K562 (cell line): ENCODE results near the gene RNASE4. TPM values are rescaled to one million over a fixed set of nuclear protein-coding genes. Genes with fewer than 3 reads are reported as not detected.

ENCODE experiments used
- BDP1 ChIP-seq: IDR thresholded peaks from 3 replicates; pipeline ENCODE4 v1.6.1; 2011; ENCODE audit not compliant: insufficient read length, insufficient read depth
- FOXK2 ChIP-seq, 2 experiments: fragments of 450-650 bp; IDR thresholded peaks in 1 of 2; conservative IDR thresholded peaks in 1 of 2; 2 replicates each; pipeline ENCODE4 v1.6.1; 2016; ENCODE audit warnings: low read depth in 2 of 2, mild to moderate bottlenecking in 1 of 2
- FOXP1 ChIP-seq: sonication (generic); formaldehyde crosslinking; IDR thresholded peaks from 2 replicates; pipeline ENCODE4 v1.8.0; 2022; ENCODE audit warnings: mild to moderate bottlenecking, missing genetic modification reagents
- NCOA2 ChIP-seq, 2 experiments: fragments of 450-650 bp; IDR thresholded peaks; 2 replicates each; pipeline ENCODE4 v1.6.1; 2018; ENCODE audit warnings: mild to moderate bottlenecking in 2 of 2, moderate library complexity in 1 of 2; ENCODE audit not compliant: partially characterized antibody in 2 of 2
- NR2C1 ChIP-seq, 2 experiments: fragments of 450-650 bp; IDR thresholded peaks; 2 replicates each; pipeline ENCODE4 v1.6.1; 2017; ENCODE audit warnings: mild to moderate bottlenecking in 2 of 2, antibody characterized with exemption in 1 of 2, inconsistent platforms in 1 of 2, missing compliant biosample characterization in 1 of 2, missing genetic modification characterization in 1 of 2
- NR4A1 ChIP-seq, 2 experiments: fragments of 250-450 bp in 1 of 2; fragments of 450-650 bp in 1 of 2; sonication (Bioruptor Pico) in 1 of 2; IDR thresholded peaks; 2 replicates each; pipeline versions ENCODE4 v1.4.0 to v1.6.1; 2016 to 2020; ENCODE audit warnings: mild to moderate bottlenecking in 2 of 2, missing compliant biosample characterization in 1 of 2, missing genetic modification characterization in 1 of 2, moderate library complexity in 1 of 2
- PURB ChIP-seq: sonication (generic); formaldehyde crosslinking; IDR thresholded peaks from 2 replicates; pipeline ENCODE4 v1.9.0; 2021; ENCODE audit warnings: low read depth, mild to moderate bottlenecking, missing genetic modification reagents
- ZNF133 ChIP-seq: fragments of 250-450 bp; sonication (Bioruptor Pico); IDR thresholded peaks from 2 replicates; pipeline ENCODE4 v1.4.0; 2020; ENCODE audit warnings: mild to moderate bottlenecking
- polyA plus RNA-seq, 8 experiments: library from polyadenylated mRNA; depleted of rRNA in 4 of 8; stranded (reverse) in 5 of 8; unstranded in 3 of 8; fragments of >200 nt; fragmentation: Nextera tagmentation in 2 of 8; fragmentation: Illumina TruSeq in 1 of 8; extraction: Ambion mirVana in 2 of 8; extraction: Trizol in 1 of 8; gene quantifications; 2 replicates each; pipeline versions ENCODE4 v1.2.1 to v1.2.3, GENCODE V29; 2011 to 2014; ENCODE audit warnings: inconsistent platforms in 1 of 8, missing spikeins in 1 of 8
- total RNA-seq, 7 experiments: library from RNA; depleted of rRNA in 6 of 7; stranded (reverse); fragments of >200 nt in 6 of 7; fragmentation: Illumina TruSeq in 2 of 7; extraction: Trizol in 2 of 7; gene quantifications; 2 replicates each; pipeline versions ENCODE4 v1.2.1 to v1.2.3, GENCODE V29; 2011 to 2021; ENCODE audit warnings: low replicate concordance in 1 of 7
- TF ChIP-seq, protein P1 (sequence below): fragments of 200-400 bp; formaldehyde crosslinking; IDR thresholded peaks from 2 replicates; pipeline ENCODE4 v1.6.1; 2017; ENCODE audit warnings: mild to moderate bottlenecking, low read depth, low read length, moderate library complexity
- TF ChIP-seq, protein P2 (sequence below): sonication (generic); formaldehyde crosslinking; IDR thresholded peaks from 2 replicates; pipeline ENCODE4 v1.8.1; 2023; ENCODE audit warnings: mild to moderate bottlenecking, missing genetic modification reagents
- TF ChIP-seq, protein P3 (sequence below), 3 experiments: fragments of 200-800 bp in 1 of 3; fragments of 250-450 bp in 1 of 3; fragments of 450-650 bp in 1 of 3; sonication (Bioruptor Pico) in 1 of 3; sonication (Bioruptor generic) in 1 of 3; formaldehyde crosslinking in 1 of 3; IDR thresholded peaks; 2 replicates each; pipeline versions ENCODE4 v1.6.1 to v1.8.0; 2016 to 2022; ENCODE audit warnings: mild to moderate bottlenecking in 2 of 3, missing genetic modification characterization in 2 of 3, missing compliant biosample characterization in 1 of 3, moderate library complexity in 1 of 3
- TF ChIP-seq, protein P4 (sequence below): fragments of 450-650 bp; IDR thresholded peaks from 2 replicates; pipeline ENCODE4 v1.6.1; 2016; ENCODE audit warnings: antibody characterized with exemption

The RNASE4 gene
- total and polyA plus RNA-seq, 9 of the 15 experiments (the other 6 are each of a cell fraction or from before 2014, with no cell fraction given) = 0.09 to 0.22 (median 0.13) TPM; not detected in 2

DNA sequence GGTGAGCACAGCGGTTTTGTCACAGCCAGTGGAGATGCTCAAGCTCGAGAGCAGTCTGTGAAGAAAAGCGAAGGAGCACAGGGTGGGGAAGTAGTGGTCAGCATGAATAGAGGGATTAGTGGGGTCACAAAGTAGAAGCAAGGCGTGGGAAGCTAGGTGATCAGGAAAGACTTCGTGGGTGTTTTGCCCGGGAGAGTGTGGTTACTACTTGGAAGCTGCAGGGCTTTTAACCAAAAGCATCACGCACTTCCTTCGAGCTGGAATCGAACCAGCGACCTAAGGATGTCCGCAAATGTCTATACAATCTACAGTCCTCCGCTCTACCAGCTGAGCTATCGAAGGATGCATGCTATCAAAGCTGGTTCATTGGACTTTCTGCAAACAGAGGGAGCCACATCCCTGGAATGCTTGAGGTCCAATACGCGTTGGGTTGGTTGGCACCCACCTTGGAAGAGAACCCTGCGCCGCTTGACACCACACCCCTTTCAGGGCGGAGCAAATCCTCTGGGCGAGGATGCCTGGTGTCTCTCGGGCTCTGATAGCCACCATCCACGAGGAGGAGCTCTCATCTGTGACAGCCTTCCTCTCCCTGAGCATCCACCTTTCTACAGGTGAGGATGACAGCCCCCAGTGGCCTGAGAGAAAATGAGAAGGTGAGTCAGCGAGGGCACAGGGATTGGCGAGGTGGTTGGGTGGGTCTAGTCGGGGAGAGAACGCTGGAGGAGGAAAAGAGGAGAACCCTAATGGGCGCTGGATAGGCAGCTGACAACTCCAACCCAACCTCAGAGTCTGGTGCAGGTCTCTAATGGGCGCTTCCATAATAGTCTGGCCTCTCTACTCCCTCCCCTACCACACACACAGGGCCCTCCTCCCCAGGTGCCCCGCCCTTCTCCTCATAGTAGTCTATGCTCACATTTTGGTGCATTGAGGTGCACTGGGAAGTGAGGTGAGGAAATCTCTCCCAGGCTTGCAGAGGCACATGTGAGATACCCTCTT is 26.8 kb upstream of the RNASE4 start (continued):
- TF ChIP-seq, protein P1, sequence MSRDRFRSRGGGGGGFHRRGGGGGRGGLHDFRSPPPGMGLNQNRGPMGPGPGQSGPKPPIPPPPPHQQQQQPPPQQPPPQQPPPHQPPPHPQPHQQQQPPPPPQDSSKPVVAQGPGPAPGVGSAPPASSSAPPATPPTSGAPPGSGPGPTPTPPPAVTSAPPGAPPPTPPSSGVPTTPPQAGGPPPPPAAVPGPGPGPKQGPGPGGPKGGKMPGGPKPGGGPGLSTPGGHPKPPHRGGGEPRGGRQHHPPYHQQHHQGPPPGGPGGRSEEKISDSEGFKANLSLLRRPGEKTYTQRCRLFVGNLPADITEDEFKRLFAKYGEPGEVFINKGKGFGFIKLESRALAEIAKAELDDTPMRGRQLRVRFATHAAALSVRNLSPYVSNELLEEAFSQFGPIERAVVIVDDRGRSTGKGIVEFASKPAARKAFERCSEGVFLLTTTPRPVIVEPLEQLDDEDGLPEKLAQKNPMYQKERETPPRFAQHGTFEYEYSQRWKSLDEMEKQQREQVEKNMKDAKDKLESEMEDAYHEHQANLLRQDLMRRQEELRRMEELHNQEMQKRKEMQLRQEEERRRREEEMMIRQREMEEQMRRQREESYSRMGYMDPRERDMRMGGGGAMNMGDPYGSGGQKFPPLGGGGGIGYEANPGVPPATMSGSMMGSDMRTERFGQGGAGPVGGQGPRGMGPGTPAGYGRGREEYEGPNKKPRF = no peak
- TF ChIP-seq BDP1 (peak; percentile 40), FOXK2 (conservative IDR thresholded peaks at IDR 0.05 in 1 of 2, IDR thresholded peaks at IDR 0.05 in 1 of 2; ENCODE audit: low read depth in 2 of 2) (no peak), NR4A1 (CRISPR knock-in tag; IDR thresholded peaks at IDR 0.05) (no peak), NR4A1 (tag; IDR thresholded peaks at IDR 0.05) (no peak), NCOA2 (IDR thresholded peaks at IDR 0.05; ENCODE audit: partially characterized antibody in 2 of 2) (no peak), FOXP1 (CRISPR knock-in tag) (no peak), NR2C1 (IDR thresholded peaks at IDR 0.05) (no peak), NR2C1 (tag; IDR thresholded peaks at IDR 0.05) (no peak), ZNF133 (no peak), PURB (CRISPR knock-in tag) (no peak)
- TF ChIP-seq, protein P2, sequence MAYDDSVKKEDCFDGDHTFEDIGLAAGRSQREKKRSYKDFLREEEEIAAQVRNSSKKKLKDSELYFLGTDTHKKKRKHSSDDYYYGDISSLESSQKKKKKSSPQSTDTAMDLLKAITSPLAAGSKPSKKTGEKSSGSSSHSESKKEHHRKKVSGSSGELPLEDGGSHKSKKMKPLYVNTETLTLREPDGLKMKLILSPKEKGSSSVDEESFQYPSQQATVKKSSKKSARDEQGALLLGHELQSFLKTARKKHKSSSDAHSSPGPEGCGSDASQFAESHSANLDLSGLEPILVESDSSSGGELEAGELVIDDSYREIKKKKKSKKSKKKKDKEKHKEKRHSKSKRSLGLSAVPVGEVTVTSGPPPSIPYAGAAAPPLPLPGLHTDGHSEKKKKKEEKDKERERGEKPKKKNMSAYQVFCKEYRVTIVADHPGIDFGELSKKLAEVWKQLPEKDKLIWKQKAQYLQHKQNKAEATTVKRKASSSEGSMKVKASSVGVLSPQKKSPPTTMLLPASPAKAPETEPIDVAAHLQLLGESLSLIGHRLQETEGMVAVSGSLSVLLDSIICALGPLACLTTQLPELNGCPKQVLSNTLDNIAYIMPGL (CRISPR knock-in tag) = no peak
- TF ChIP-seq, protein P3, sequence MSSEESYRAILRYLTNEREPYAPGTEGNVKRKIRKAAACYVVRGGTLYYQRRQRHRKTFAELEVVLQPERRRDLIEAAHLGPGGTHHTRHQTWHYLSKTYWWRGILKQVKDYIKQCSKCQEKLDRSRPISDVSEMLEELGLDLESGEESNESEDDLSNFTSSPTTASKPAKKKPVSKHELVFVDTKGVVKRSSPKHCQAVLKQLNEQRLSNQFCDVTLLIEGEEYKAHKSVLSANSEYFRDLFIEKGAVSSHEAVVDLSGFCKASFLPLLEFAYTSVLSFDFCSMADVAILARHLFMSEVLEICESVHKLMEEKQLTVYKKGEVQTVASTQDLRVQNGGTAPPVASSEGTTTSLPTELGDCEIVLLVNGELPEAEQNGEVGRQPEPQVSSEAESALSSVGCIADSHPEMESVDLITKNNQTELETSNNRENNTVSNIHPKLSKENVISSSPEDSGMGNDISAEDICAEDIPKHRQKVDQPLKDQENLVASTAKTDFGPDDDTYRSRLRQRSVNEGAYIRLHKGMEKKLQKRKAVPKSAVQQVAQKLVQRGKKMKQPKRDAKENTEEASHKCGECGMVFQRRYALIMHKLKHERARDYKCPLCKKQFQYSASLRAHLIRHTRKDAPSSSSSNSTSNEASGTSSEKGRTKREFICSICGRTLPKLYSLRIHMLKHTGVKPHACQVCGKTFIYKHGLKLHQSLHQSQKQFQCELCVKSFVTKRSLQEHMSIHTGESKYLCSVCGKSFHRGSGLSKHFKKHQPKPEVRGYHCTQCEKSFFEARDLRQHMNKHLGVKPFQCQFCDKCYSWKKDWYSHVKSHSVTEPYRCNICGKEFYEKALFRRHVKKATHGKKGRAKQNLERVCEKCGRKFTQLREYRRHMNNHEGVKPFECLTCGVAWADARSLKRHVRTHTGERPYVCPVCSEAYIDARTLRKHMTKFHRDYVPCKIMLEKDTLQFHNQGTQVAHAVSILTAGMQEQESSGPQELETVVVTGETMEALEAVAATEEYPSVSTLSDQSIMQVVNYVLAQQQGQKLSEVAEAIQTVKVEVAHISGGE (CRISPR knock-in tag; IDR thresholded peaks at IDR 0.05) = no peak
- TF ChIP-seq, protein P4, sequence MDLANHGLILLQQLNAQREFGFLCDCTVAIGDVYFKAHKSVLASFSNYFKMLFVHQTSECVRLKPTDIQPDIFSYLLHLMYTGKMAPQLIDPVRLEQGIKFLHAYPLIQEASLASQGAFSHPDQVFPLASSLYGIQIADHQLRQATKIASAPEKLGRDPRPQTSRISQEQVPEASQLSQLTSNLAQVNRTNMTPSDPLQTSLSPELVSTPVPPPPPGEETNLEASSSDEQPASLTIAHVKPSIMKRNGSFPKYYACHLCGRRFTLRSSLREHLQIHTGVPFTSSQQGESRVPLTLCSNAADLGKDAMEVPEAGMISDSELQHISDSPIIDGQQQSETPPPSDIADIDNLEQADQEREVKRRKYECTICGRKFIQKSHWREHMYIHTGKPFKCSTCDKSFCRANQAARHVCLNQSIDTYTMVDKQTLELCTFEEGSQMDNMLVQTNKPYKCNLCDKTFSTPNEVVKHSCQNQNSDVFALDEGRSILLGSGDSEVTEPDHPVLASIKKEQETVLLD = peak; percentile 32; the same call in 1 of the 2 replicates
